ENCODE measurements around the gene RPS19.

RPS19 gene

DNA sequence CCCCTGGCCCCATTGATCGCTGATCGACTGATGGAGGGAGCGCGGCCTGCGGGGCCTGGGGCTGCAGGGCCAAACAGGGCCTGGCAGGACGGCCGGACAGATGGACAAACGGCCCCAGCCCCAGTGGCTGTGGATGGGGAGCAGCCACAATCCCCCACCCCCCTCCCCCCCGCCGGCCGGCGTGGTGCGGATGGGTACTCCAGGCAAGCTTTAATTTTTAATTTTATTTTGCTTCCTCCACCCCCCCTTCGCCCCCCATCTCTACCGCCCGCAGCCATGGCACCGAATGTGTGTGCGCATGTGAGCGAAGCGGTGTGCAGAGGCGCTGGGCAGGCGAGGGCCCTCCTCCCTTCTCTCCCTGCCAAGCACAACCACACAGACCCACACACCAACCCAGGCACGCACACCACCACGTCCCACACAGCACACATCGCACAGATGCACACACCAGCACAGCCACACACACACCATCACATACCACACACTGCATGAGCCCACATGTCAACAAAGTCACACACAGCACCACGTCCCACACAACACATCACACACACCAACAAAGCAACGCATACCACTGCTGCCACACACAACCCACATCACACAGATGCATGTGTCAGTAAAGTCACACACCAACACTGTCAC, 55.8 kb downstream of the RPS19 start:
- no peak for DNase-seq

- no peak for DNase-seq
These were observed 57.6 kb downstream of the RPS19 start for GRCh38 chr19:41917676-41918075.

GRCh38 chr19:41918095-41918494, 58.0 kb downstream of the RPS19 start:
- DNase-seq = no peak

DNA sequence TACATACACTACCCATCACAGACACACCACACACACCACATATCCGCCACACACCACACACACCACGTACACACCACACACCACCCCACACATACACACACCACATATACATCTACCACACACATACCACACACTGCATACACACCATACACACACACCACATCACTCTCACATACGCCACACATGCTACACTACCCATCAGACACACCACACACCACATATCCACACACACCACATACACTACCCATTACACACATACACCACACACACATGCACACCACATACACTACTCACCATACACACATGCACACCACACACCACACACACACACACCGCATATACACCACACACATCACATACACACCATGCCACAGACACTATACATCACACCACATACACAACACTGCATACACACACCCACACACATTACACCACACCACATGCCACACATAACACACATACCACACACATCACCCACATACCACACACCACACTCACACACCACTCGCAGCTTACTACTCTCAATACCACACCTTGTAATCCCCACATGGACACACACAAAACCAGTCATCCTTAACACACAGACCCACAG, 58.7 kb downstream of the RPS19 start:
- no peak for DNase-seq

DNA sequence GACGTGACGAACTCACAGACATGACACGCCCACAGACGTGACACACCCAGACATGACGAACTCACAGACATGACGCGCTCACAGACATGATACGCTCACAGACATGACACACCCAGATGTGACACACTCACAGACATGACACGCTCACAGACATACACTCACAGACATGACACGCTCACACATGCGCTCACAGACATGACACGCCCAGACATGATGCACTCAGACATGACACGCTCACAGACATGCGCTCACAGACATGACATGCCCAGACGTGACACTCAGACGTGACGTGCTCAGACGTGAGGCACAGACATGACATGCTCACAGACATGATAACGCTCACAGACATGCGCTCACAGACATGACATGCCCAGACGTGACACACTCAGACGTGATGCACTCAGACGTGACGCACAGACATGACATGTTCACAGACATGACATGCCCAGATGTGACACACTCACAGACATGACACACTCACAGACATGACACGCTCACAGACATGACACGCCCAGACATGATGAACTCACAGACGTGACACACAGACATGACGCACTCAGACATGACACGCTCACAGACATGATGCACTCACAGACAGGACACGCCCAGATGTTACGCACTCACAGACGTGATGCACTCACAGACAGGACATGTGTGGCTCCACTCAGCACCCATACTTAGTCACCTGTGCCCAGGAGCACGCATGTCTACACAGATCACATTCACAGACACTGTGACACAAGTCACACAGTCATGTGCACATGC, 60.1 kb downstream of the RPS19 start:
- DNase-seq = no peak

- DNase-seq = no peak
These were observed 61.0 kb downstream of the RPS19 start for GRCh38 chr19:41920882-41921576.

GRCh38 chr19:41921577-41922576, 61.8 kb downstream of the RPS19 start:
- DNase-seq = no peak
